NCI-H2227 (cell line): ENCODE results near the gene TAOK1.
A peak's percentile ranks its signal among the peaks of the same experiment; 100 is the strongest.
"Not testable (repeated sequence)": the region's sequence is repeated elsewhere in the genome, so short reads cannot be mapped to it uniquely, and the experiment has no call there.

Source experiments
- DNase-seq: peaks from one replicate; lab custom pipeline; 2025; ENCODE audit not compliant: unreplicated experiment; lab: John Stamatoyannopoulos, UW

TAOK1 gene

GRCh38 chr17:29443041-29443739, 53.0 kb downstream of the TAOK1 start:
- DNase-seq, result no peak

- DNase-seq, result no peak
These were observed 54.4 kb downstream of the TAOK1 start for GRCh38 chr17:29444589-29444988.

GRCh38 chr17:29445844-29446243, 55.7 kb downstream of the TAOK1 start:
- DNase-seq, result no peak

- DNase-seq, result no peak
These were observed 59.9 kb downstream of the TAOK1 start for GRCh38 chr17:29449865-29450671.

GRCh38 chr17:29451121-29451742, 61.1 kb downstream of the TAOK1 start:
- DNase-seq, result peak; percentile 28

- DNase-seq, result no peak
These were observed 67.9 kb downstream of the TAOK1 start for GRCh38 chr17:29458066-29458465.

GRCh38 chr17:29461483-29462206, 71.5 kb downstream of the TAOK1 start:
- no peak for DNase-seq

GRCh38 chr17:29469276-29469675, 79.1 kb downstream of the TAOK1 start:
- DNase-seq, result no peak

GRCh38 chr17:29473437-29473836, 83.3 kb downstream of the TAOK1 start:
- not testable (repeated sequence) for DNase-seq

- DNase-seq, result no peak
These were observed 84.1 kb downstream of the TAOK1 start for GRCh38 chr17:29474297-29474696.

- no peak for DNase-seq
These were observed 85.7 kb downstream of the TAOK1 start for GRCh38 chr17:29475891-29476290.

- not testable (repeated sequence) for DNase-seq
These were observed 90.2 kb downstream of the TAOK1 start for GRCh38 chr17:29480249-29480928.

- DNase-seq, result no peak
These were observed 93.3 kb downstream of the TAOK1 start for GRCh38 chr17:29483503-29483902.

GRCh38 chr17:29495011-29495410, 104.8 kb downstream of the TAOK1 start:
- DNase-seq, result no peak

- no peak for DNase-seq
These were observed 114.5 kb downstream of the TAOK1 start for GRCh38 chr17:29504711-29505110.

GRCh38 chr17:29505836-29506235, 115.7 kb downstream of the TAOK1 start:
- no peak for DNase-seq

- no peak for DNase-seq
These were observed 120.8 kb downstream of the TAOK1 start for GRCh38 chr17:29510953-29511352.

- no peak for DNase-seq
These were observed 124.6 kb downstream of the TAOK1 start for GRCh38 chr17:29514792-29515191.

GRCh38 chr17:29518359-29518758, 128.2 kb downstream of the TAOK1 start:
- DNase-seq, result no peak

GRCh38 chr17:29524692-29525091, 134.5 kb downstream of the TAOK1 start:
- DNase-seq, result no peak

GRCh38 chr17:29526322-29526721, 136.2 kb downstream of the TAOK1 start:
- no peak for DNase-seq
